IPS-15b (cell line): ENCODE data around the gene CD1D.
"Not testable (repeated sequence)": the region's sequence is repeated elsewhere in the genome, so short reads cannot be mapped to it uniquely, and the experiment has no call there.

Experiments
- H3K27me3 ChIP-seq: one replicate; pipeline ENCODE4 v1.6.1; 2013; ENCODE audit warnings: low read length; ENCODE audit not compliant: control insufficient read depth, insufficient read depth
- H3K36me3 ChIP-seq: one replicate; pipeline ENCODE4 v1.6.1; 2013; ENCODE audit warnings: low read length; ENCODE audit not compliant: control insufficient read depth, insufficient read depth
- H3K4me1 ChIP-seq: one replicate; pipeline ENCODE4 v1.6.1; 2013; ENCODE audit warnings: mild to moderate bottlenecking, low read length; ENCODE audit not compliant: control insufficient read depth, insufficient read depth
- H3K4me3 ChIP-seq: one replicate; pipeline ENCODE4 v1.5.1; 2013; ENCODE audit warnings: low read depth, low read length
- H3K9ac ChIP-seq: one replicate; pipeline ENCODE4 v1.6.1; 2013; ENCODE audit warnings: low read depth, mild to moderate bottlenecking, low read length
- H3K9me3 ChIP-seq: one replicate; pipeline ENCODE4 v1.6.1; 2013; ENCODE audit warnings: mild to moderate bottlenecking, low read length; ENCODE audit not compliant: control insufficient read depth, insufficient read depth

CD1D gene

DNA sequence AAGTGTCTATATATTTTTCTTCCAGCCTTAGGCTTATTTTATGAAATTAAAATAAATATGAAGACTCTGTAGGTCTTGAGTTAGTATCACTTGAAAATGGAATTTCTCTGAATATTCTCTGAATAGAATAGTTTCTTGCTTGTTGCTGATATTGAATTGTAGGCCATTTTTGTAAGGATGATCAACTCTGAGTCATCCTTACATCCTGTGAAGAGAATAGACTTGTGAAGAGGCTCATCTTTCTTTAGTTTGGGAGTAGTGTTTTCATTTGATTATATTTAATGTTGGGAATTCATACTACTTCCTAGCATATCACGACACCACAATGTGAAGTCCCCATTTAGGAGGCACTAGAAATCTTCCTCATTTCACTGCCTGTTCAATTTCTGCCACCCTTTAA, 27.5 kb upstream of the CD1D start:
- Histone ChIP-seq H3K4me3 (no peak overlapping the region), H3K9me3 (no peaks in the 10 kb centered on the region), H3K9ac (no peak overlapping the region), H3K27me3 (peaks cover 30% of the 10 kb centered on the region), H3K4me1 (peaks cover 4% of the 10 kb centered on the region), H3K36me3 (no peaks in the 10 kb centered on the region)

DNA sequence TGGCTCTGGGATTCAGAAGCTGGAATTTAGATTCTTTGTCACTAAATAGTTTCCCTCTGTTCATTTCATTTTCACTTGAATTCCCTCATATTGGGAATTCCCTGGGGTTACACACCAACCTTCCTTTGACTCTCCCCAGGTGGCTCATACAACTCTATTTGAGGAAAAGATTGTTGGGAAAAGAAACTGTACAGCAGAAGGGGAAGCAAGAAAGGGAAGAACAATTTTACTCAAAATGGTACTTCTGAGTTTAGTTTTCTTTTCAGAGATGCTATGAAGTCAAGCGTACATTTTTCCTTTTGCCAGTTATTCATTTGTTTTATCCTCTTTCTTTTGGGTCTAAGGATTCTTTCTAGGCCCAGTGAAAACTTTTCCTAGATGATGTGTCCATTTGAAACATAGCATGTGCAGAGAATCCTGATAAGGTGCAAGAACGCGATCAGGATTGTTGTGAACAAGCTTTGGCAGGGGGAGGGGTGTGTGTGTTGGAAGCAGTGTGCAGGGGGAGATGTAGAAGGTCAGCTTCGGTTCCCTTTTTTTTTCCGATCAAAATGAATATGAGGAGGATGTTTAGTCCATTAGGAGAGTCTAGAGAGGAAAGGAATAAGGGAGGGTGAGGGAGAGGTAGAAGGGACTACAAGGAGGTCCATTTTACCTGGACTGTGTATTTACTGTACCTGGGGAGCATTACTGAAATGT, 26.8 kb upstream of the CD1D start:
- H3K4me3 ChIP-seq, result no peak overlapping the region
- no peaks in the 10 kb centered on the region for H3K9me3 ChIP-seq
- peaks cover 4% of the 10 kb centered on the region for H3K4me1 ChIP-seq

DNA sequence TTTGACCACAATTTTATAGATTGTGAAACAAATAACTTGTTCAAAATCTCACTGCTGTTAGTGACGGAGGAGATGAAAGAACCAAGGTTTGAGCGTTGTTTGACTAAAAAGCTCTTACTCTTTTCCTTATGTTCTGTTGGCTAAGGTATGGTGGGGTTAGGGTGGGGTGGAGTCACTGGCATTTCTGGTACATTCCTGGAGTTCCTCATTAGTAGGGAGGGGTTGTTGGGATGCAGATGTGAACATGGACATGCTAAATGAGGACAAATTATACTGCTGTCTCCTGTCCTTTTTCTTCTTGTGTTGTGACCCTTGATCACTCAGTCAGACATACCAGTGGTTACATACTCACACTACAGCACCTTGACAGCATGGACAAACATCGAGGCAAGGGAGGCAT, 26.2 kb upstream of the CD1D start:
- no peak overlapping the region for H3K9ac ChIP-seq

More for the DNA sequence above, 26.8 kb upstream of the CD1D start:
- Histone ChIP-seq H3K27me3 (peaks cover 25% of the 10 kb centered on the region), H3K36me3 (no peaks in the 10 kb centered on the region), H3K9ac (no peak overlapping the region)

DNA sequence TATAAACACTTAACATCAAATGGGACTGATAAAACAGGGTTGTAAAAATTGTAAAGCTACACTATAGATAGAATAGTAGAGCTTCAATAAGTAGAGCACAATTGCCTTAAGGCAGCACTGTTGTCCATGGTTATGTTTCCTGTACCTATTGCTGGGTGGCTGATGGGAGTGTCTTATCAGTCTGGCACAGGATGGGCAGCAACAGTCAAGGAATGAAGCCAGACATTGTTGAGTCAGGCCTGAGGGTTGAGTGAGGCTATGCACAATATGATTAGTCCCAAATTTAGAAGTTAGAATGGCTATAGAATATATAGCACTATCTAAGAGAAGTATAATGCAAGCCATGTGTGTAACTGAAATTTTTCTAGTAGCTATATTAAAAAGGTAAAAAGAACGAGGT, 25.0 kb upstream of the CD1D start:
- H3K4me3 ChIP-seq, result no peak overlapping the region

More for the DNA sequence above, 26.2 kb upstream of the CD1D start:
- no peaks in the 10 kb centered on the region for H3K36me3 ChIP-seq
- peaks cover 4% of the 10 kb centered on the region for H3K4me1 ChIP-seq
- peaks cover 23% of the 10 kb centered on the region for H3K27me3 ChIP-seq
- no peak overlapping the region for H3K4me3 ChIP-seq
- no peaks in the 10 kb centered on the region for H3K9me3 ChIP-seq

DNA sequence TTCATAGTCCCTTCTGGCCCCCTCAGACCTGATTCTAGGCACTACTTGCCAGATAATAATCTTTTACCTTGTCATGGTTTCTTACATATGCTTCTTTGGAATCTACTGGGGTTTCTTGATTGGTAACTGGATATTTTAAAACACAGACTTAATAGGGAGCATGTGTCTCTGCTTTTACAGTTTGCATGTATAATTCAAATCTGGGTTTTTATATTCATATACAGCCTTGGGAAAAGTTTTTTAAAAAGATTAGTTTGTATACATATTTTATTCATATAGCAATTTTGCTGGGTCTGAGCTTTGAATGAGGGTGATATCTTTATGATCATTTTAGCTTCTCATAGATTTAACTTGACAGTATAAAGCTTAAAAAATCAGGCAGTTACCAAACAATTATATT, 21.1 kb upstream of the CD1D start:
- Histone ChIP-seq H3K4me3 (no peak overlapping the region), H3K36me3 (no peaks in the 10 kb centered on the region), H3K9me3 (no peaks in the 10 kb centered on the region), H3K27me3 (peaks cover 7% of the 10 kb centered on the region), H3K4me1 (peaks cover 2% of the 10 kb centered on the region), H3K9ac (no peak overlapping the region)

More for the DNA sequence above, 25.0 kb upstream of the CD1D start:
- H3K9ac ChIP-seq, result no peak overlapping the region
- H3K9me3 ChIP-seq, result no peaks in the 10 kb centered on the region
- H3K36me3 ChIP-seq, result no peaks in the 10 kb centered on the region
- H3K4me1 ChIP-seq, result peaks cover 4% of the 10 kb centered on the region
- peaks cover 16% of the 10 kb centered on the region for H3K27me3 ChIP-seq

DNA sequence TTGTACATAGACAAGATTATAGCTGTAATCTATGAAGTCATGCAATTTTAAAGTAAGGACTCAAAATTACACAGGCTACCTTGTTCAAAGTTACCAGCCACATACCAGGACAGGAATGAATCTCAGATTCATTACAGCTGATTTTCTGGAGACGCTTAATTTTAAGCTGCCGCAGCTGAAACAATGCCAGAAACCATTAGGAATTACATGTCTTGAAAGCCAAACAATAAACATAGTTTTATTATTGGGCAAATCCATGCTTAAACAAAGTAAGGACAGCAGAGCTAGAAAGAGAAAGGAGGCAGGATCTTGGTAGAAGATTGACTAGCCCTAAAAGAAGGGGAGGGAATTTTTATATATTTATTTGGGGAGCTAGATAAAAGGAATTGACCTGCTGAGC, 19.2 kb upstream of the CD1D start:
- Histone ChIP-seq H3K4me1 (no peaks in the 10 kb centered on the region), H3K9ac (no peak overlapping the region), H3K4me3 (no peak overlapping the region), H3K36me3 (no peaks in the 10 kb centered on the region), H3K27me3 (peaks cover 7% of the 10 kb centered on the region), H3K9me3 (no peaks in the 10 kb centered on the region)

DNA sequence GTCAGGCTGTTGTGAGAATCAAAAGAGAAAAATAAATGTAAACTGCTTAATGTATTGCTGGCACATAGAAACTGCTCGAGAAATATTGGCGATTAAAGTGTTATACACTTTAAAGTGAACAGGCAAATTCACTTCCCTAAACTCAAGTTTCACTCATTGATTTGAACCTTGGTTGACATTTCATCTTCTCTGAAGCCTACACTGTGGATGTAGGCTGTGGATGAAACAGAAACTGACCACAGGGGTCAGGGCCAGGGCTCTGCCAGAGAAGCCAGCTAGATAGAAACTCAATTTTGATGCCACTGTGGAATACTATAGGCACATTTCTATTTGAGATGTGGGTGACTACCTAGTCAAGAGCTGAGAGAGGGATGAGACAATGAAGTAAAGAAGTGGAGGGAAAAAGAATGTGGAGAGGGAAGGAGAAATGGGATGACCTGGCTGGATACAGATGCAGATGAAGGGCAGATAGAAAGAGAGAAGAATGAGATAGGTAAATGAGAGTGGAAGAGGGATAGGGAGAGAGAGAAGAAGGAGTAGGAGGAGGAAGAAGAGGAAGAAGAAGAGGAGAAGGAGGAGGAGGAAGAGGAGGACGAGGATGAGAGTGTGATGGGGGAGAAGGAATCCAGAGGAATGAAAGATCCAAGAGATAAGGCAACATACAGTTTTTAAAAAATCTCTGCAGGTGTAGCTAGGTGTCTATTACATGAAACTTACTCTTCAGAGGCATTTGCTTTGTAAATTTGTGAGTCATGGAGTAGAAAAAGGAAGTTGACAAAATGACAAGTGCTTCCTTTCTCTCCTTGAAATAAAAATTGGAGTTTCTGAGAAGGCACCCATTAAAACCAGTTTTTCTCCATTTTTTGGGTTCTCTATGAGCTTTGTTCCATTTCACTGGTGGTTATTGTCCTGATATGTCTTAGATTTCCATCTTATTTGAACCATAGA, 17.4 kb upstream of the CD1D start:
- Histone ChIP-seq H3K4me1 (no peaks in the 10 kb centered on the region), H3K4me3 (no peak overlapping the region), H3K9ac (no peak overlapping the region), H3K9me3 (no peaks in the 10 kb centered on the region), H3K27me3 (peaks cover 7% of the 10 kb centered on the region), H3K36me3 (no peaks in the 10 kb centered on the region)

DNA sequence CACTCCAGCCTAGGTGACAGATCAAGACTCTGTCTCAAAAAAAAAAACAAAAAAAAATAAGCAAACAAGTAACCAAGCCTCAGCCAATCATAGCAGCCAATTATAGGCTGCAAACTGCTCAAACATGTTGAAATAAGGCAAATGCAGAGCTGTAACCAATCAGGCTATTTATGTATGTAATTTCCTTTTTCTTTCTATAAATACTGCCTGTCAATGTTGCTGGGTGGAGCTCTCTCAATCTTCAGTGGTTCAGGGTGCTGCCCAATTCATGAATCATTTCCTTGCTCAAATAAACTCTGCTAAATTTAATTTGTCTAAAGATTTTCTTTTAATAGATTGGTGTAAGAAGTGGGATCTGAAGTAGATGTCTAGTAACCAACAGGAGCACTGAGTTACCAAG, 11.6 kb upstream of the CD1D start:
- Histone ChIP-seq H3K4me1 (no peaks in the 10 kb centered on the region), H3K4me3 (no peak overlapping the region), H3K27me3 (peaks cover 6% of the 10 kb centered on the region), H3K36me3 (no peaks in the 10 kb centered on the region), H3K9ac (no peak overlapping the region), H3K9me3 (no peaks in the 10 kb centered on the region)

DNA sequence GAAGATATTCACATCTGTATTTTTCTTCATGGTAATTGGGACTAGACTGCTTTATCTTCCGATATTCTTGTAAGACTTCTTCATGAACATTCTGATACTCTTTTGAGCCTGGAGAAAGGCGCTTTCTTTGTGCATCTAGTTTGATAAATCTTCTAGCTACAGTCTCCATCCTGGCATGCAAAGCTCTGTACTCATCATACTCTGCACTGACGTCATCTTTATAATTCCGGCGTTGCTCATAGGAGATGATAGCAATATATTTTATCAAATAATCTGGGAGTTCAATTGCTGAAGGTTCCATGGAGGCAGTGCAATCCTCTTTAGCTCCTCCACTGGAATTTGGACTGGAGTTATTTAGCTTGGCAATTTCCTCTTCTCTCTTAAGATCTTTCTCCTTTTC, 4.8 kb upstream of the CD1D start:
- H3K4me3 ChIP-seq, H3K9me3 ChIP-seq, H3K9ac ChIP-seq, H3K36me3 ChIP-seq, H3K4me1 ChIP-seq: not testable (repeated sequence)
- peaks cover 56% of the 10 kb centered on the region for H3K27me3 ChIP-seq

DNA sequence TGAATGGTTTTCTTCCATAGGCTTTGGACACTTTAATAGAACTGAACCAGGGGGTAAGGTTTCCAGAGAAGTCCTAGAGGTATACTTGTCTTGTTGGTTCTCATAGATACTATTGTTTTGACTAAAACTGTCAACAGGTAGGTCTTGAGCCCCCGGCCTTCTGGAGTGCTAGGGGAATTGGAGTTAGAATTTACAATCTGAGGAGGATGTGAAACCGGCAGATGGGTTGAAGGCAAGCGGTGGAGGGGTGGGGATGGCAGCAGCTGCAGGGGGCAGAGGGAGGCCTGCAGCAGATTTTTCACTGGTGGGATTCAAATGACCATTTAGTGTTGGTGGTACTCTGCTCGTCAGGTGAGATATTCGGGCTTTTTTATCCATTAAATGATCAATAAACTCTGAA, 4.3 kb upstream of the CD1D start:
- H3K4me3 ChIP-seq, result no peak overlapping the region
- peaks cover 61% of the 10 kb centered on the region for H3K27me3 ChIP-seq
- peaks cover 5% of the 10 kb centered on the region for H3K4me1 ChIP-seq

DNA sequence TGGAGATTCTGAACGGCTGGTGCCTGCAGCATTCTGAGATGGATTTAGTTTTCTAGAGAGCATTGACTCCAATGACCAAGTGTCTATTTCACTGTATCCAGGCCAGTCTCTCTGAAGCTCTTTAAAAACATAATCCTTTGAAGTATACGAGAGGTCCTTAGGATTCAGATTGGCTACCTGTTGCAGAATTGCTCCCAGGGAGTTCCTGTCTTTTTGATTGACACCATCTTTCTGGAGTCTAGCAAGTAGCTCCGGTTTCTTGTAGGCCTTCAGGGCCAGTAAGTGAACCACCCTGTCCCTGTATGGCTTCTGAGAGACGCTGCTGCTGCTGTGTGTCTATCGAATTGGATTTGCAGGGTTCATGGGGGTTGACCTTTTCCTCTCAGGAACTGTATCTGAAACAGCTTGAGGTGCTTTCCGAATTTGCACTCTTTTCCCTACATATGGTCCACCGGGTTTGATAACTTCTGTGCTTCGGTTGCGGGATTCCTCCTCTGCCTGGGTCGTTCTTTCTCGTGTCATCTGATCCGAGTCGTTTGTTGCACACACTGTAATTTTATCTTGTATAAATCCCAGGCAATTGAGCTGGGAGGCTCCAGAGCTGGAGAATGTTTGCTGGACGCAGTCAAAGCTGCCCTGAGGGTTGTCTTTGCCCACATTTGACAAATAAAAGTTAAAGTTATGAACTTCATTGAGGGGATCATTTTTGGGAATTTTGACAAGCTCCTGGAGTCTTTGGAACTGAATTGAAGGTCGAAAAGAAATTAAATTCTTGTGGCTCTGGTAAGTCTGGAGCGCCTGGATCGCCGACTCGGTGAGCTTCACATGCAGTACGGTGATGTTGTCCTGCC, 3.6 kb upstream of the CD1D start:
- not testable (repeated sequence) for H3K4me1 ChIP-seq, H3K9ac ChIP-seq, H3K36me3 ChIP-seq, H3K9me3 ChIP-seq, H3K4me3 ChIP-seq
- H3K27me3 ChIP-seq, result peaks cover 68% of the 10 kb centered on the region

More for the DNA sequence above, 4.3 kb upstream of the CD1D start:
- H3K9me3 ChIP-seq, result no peaks in the 10 kb centered on the region
- no peak overlapping the region for H3K9ac ChIP-seq
- no peaks in the 10 kb centered on the region for H3K36me3 ChIP-seq
